HK-2 (cell line): ENCODE measurements around the gene SUN1.
"Not testable (repeated sequence)": the region's sequence is repeated elsewhere in the genome, so short reads cannot be mapped to it uniquely, and the experiment has no call there.

Experiments used
- DNase-seq: peaks from one replicate; pipeline ENCODE4 v3.0.0-alpha.2; 2018; ENCODE audit not compliant: unreplicated experiment

SUN1 gene

GRCh38 chr7:835485-836401 is 3.5 kb downstream of the SUN1 start:
- DNase-seq = no peak

DNA sequence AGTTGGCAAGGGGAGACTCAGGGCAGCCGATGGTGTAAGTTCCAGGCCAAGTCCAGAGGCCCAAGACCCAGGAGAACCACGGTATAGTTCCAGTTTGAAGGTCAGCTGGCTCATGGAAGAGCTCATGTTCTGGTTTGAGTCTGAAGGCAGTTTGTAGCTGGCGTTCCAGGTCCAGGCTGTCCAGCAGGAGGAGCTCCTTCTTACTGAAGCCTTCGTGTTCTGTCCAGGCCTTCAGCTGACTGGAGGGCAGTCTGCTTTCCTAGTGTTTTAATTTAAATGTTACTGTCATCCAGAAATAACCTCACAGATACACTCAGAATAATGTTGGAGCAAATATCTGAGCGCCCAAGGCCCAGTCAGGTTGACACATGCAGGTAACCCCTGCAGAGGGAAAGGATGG is 4.2 kb downstream of the SUN1 start:
- DNase-seq = no peak

- DNase-seq = no peak
Measured at GRCh38 chr7:837001-837400, 4.7 kb downstream of the SUN1 start.

DNA sequence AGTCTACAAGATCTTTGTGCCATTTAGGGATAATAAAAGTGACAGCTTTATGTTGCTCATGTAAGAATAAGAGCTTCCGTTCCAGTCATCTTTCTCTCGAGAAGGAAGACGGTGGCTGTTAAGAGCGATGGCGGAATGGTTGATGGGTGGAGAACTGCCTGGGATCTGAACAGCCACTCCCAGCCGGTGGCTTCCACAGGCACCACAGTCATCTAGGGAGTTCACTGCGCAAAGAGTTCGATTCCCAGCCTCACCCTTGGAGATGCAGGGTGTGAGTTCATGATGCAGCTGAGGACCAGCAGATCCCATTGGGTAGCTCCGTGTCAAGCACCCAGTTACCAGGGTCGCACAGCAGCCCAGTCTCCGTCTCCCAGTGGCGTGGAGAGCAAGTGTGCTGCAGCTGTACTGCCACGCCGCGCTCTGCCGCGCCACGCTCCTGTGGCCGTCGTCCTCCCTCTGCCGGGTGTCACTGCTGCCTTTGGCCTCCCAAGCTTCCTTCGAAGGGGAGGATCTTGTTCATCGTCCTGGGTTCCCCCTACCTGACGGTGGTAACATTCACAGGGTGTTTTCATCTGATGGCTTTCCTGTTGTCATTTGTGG is 7.8 kb downstream of the SUN1 start:
- no peak for DNase-seq

GRCh38 chr7:841943-842342 is 9.7 kb downstream of the SUN1 start:
- DNase-seq = no peak

DNA sequence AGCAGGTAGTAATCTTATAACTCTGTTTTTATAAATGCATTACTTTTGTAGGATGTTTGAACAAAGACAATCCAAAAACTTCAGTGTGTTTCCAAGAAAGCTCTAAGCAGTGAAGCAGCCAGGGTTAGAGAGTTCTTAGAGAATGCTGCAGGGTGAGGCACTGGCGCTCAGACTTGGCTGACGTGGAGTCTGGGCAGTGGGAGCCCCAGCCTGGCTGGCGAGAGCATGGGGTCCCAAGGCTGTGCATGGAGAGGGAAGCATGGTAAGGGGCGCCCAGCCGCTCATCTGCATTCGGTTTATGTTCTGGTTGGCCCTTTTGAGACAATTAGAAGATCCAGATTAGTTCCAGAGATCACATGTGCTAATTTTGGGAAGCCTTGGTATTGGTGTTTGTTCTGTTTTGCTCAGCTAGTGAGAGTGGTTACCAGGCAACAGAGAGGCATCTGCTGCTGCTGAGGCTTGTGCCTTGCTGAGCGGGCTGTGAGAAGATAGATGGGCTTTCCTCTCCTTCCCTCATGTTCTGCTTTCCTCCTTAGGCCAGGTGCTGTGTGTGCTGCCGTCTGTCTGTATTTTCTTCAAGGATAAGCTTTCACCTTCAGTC is 10.3 kb downstream of the SUN1 start:
- no peak for DNase-seq

DNA sequence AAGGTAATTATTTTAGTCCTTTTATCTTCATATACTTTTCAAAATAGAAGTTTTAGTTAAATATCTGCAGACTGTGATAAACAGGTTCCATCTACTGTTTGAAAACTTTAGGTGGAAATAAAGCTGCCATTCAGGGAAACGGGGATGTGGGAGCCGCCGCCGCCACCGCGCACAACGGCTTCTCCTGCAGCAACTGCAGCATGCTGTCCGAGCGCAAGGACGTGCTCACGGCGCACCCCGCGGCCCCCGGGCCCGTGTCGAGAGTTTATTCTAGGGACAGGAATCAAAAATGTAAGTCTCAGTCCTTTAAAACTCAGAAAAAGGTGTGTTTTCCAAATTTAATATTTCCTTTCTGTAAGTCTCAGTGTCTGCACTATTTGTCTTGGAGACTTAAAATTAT is 11.0 kb downstream of the SUN1 start:
- no peak for DNase-seq

- no peak for DNase-seq
Measured at GRCh38 chr7:844043-844442, 11.8 kb downstream of the SUN1 start.

DNA sequence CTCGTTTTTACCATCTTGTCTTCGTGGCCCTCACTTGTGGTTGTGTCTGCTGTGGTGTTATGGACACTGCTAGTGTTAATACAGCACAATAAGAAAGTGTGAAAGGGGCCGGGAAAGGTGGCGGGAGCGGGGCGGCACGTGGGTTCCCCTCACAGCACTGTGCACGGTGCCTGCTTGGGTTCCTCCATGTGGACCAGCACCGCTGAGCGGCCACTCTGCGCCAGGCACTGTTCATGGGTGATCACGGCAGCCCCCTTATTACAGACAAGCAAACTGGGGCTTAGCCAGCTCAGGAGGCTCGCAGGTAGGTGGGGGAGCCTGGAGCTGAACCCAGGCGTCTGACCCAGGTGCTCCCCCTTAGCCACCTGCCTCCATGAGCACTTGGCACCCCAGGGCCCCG is 12.2 kb downstream of the SUN1 start:
- DNase-seq = no peak

GRCh38 chr7:845091-845490 is 12.8 kb downstream of the SUN1 start:
- no peak for DNase-seq

- DNase-seq = no peak
Measured at GRCh38 chr7:845731-846130, 13.5 kb downstream of the SUN1 start.

DNA sequence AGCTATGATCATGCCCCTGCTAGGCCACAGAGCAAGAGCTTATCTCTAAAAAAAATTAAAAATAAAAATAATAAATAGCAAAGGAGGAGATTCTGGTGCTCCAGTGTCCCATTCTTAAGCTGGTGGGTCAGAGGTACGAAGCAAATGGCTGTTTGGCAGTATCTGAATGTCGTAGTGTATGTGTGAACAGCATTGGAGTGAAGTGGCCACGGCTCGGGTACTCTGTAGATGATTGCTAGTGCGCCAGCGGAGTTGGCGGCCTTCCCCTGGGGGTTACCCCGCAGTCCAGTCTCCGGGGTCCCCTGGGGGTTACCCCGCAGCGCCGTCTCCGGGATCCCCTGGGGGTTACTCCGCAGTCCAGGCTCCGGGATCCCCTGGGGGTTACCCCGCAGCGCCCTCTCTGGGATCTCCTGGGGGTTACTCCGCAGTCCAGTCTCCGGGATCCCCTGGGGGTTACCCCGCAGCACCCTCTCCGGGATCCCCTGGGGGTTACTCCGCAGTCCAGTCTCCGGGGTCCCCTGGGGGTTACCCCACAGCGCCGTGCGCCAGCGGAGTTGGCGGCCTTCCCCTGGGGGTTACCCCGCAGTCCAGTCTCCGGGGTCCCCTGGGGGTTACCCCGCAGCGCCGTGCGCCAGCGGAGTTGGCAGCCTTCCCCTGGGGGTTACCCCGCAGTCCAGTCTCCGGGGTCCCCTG is 14.8 kb downstream of the SUN1 start:
- DNase-seq = not testable (repeated sequence)

- DNase-seq = not testable (repeated sequence)
Measured at GRCh38 chr7:847728-848127, 15.5 kb downstream of the SUN1 start.

DNA sequence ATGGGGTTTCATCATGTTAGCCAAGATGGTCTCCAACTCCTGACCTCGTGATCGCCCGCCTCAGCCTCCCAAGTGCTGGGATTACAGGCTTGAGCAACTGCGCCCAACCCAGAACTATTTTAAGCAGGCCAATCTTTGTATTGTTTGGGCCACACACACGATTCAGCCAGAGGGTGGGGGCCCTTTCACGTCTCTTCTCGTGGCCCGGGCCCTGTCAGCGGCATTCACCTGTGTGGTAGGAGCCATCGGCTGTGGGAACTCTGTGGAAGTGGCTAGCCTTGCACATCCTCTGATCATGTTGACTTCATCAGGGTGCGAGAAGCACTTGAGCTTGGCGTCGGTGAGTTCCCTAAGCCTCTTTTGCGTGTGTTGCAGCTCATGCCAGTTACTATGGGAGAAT is 16.9 kb downstream of the SUN1 start:
- no peak for DNase-seq

- no peak for DNase-seq
Measured at GRCh38 chr7:849781-850180, 17.5 kb downstream of the SUN1 start.

- no peak for DNase-seq
Measured at GRCh38 chr7:851204-851603, 18.9 kb downstream of the SUN1 start.

DNA sequence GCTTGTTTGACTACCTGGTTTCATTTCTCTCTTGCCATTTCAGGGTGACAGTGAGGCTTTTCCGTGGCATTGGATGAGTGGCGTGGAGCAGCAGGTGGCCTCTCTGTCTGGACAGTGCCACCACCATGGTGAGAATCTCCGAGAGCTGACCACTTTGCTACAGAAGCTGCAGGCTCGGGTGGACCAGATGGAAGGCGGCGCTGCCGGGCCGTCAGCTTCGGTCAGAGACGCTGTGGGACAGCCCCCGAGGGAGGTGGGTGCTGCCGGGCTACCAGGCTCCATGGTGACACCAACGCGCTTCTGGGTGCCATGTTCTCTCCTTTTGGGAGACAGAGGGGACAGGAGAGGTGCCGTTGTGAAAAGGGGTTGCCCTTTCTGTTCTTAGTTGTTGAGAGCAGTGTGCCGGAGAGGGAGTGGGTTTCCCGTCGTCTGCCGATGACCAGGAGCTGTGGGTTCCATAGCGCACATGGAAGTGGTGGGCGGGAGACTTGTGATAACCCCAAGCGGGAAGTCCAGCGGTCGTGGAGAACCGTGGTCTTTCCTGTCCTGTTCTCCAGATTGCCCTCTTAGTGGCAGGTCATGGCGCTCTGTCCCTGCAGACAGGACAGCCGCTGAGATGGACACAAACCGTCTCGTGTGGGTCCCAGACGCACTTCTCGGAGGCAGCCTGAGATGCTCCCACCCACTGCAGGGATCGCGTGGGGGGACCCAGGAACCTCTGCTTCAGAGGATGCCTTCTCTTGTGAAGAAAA is 21.3 kb downstream of the SUN1 start:
- DNase-seq = no peak

DNA sequence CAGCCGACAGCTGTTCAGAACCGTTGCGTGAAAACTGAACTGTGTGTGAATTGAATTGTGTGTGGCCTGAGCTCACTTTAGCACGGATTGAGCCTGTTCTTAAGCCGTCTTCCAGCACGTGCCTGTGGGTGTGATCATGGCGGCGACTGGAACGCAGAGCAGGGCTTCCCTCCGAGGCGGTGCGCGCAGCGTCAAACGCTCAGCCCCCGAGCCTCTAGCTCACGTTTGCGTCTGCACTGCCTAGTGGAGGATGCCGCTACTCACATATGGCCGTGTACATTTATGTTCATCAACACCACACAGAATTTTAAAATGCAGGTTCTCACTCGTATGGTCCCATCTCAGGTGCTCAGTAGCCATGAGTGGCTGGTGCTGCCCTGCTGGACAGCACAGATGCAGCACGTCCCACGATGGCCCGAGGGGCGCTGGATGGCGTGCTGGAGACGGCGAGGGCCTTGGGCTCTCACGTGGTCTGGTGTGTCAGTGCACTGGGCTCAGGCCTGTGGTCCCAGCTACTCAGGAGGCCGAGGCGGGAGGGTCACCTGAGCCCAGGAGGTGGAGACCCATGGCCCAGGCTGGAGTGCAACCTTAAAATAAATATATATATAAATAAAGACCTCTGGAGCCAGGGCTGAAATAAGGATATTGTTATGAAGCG is 22.0 kb downstream of the SUN1 start:
- no peak for DNase-seq

- DNase-seq = no peak
Measured at GRCh38 chr7:855686-856369, 23.6 kb downstream of the SUN1 start.

DNA sequence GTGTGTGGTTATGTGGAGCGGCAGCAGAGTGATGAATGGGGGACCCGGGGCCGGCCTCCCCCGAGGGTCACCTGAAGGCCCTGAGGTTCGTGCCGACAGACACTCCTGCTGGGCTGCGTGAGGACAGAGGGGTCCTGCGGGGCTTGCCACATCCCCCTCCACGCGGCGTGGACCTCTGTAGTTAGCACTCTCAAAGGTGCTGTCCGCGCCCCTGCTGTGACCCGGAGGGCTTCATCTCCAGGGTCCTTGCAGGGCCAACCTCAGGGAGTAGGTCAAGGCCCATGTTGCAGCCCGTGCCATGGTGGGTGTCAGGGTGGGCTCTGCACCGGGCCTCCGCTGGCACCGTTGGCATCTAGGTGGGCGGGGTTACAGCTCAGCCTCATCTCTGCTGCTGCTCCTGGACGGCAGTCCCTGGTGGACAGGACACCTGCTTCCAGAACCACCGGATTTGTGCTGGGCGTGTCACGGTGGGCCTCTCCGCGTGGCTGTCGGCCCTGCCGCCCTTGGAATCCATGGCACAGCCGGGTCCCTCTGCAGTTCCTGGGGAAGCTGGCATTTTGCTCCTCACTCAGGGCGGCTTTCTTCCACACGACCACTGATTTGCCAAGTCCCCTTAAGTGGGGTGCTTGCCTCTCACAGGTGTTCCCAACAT is 24.3 kb downstream of the SUN1 start:
- no peak for DNase-seq
